HEK293 (cell line): ENCODE measurements around the gene STK11.

Experiments
- CTCF ChIA-PET: fragments of 350-600 bp; formaldehyde crosslinking; extraction: SDS; loops from one replicate; lab custom pipeline; 2021; ENCODE audit warnings: antibody characterized with exemption; lab: Yijun Ruan, JAX
- POLR2A ChIA-PET: fragments of 300-600 bp; formaldehyde crosslinking; extraction: SDS; loops from one replicate; lab custom pipeline; 2020; ENCODE audit warnings: antibody characterized with exemption, inconsistent platforms; lab: Yijun Ruan, JAX
- H3K27ac ChIP-seq: fragments of 200-500 bp; sonication (Bioruptor generic); 2 replicates; pipeline ENCODE4 v1.5.1; 2014; ENCODE audit warnings: low read depth, low read length, control low read depth, inconsistent platforms; ENCODE audit errors: extremely low read depth
- H3K36me3 ChIP-seq, 2 experiments: fragments of 200-500 bp in 1 of 2; sonication (Bioruptor generic) in 1 of 2; 1 replicate in 1 of 2; 2 replicates in 1 of 2; pipeline ENCODE4 v1.5.1; 2014 to 2017; ENCODE audit warnings: inconsistent platforms in 2 of 2, low read length in 2 of 2; ENCODE audit not compliant: control insufficient read depth in 2 of 2, insufficient read depth in 1 of 2
- H3K4me1 ChIP-seq: fragments of 200-500 bp; sonication (Bioruptor generic); 2 replicates; pipeline ENCODE4 v1.5.1; 2014; ENCODE audit warnings: mild to moderate bottlenecking, low read length, inconsistent platforms; ENCODE audit not compliant: control insufficient read depth, insufficient read depth
- H3K4me3 ChIP-seq: 2 replicates; pipeline ENCODE4 v1.5.1; 2011; ENCODE audit warnings: low read depth, mild to moderate bottlenecking, control low read depth, low read length, moderate library complexity
- H3K9me3 ChIP-seq: fragments of 200-500 bp; sonication (Bioruptor generic); 2 replicates; pipeline ENCODE4 v1.5.1; 2014; ENCODE audit warnings: low read depth, low read length, inconsistent platforms; ENCODE audit not compliant: control insufficient read depth, insufficient read depth
- MYNN ChIP-seq: fragments of 450-650 bp; formaldehyde crosslinking; IDR thresholded peaks from 2 replicates; pipeline ENCODE4 v1.5.1; 2016; ENCODE audit warnings: missing biosample characterization, missing genetic modification characterization, borderline replicate concordance
- RBAK ChIP-seq: fragments of 450-650 bp; formaldehyde crosslinking; IDR thresholded peaks from 2 replicates; pipeline ENCODE4 v1.5.1; 2016; ENCODE audit warnings: missing biosample characterization, missing genetic modification characterization
- SP7 ChIP-seq: fragments of 450-650 bp; formaldehyde crosslinking; IDR thresholded peaks from 2 replicates; pipeline ENCODE4 v1.5.1; 2016; ENCODE audit warnings: missing biosample characterization, missing genetic modification characterization
- TCF7L2 ChIP-seq: IDR thresholded peaks from 2 replicates; pipeline ENCODE4 v1.6.1; 2011; ENCODE audit warnings: low read depth, mild to moderate bottlenecking, inconsistent platforms, low read length, moderate library complexity, borderline replicate concordance
- ZBTB20 ChIP-seq: fragments of 450-650 bp; formaldehyde crosslinking; IDR thresholded peaks from 2 replicates; pipeline ENCODE4 v1.5.1; 2016; ENCODE audit warnings: missing biosample characterization, missing genetic modification characterization
- ZBTB21 ChIP-seq: fragments of 450-650 bp; formaldehyde crosslinking; IDR thresholded peaks from 2 replicates; pipeline ENCODE4 v1.5.1; 2017; ENCODE audit warnings: missing biosample characterization, missing genetic modification characterization
- ZFP37 ChIP-seq: fragments of 450-650 bp; formaldehyde crosslinking; IDR thresholded peaks from 2 replicates; pipeline ENCODE4 v1.5.1; 2016; ENCODE audit warnings: missing biosample characterization, missing genetic modification characterization
- ZIC2 ChIP-seq: fragments of 450-650 bp; formaldehyde crosslinking; IDR thresholded peaks from 2 replicates; pipeline ENCODE4 v1.5.1; 2016; ENCODE audit warnings: missing biosample characterization, missing genetic modification characterization
- ZNF211 ChIP-seq: fragments of 450-650 bp; formaldehyde crosslinking; IDR thresholded peaks from 2 replicates; pipeline ENCODE4 v1.5.1; 2016; ENCODE audit warnings: low read depth, missing biosample characterization, missing genetic modification characterization
- ZNF223 ChIP-seq: fragments of 450-650 bp; formaldehyde crosslinking; IDR thresholded peaks from 2 replicates; pipeline ENCODE4 v1.5.1; 2016; ENCODE audit warnings: missing biosample characterization, missing genetic modification characterization
- ZNF23 ChIP-seq: fragments of 450-650 bp; formaldehyde crosslinking; IDR thresholded peaks from 2 replicates; pipeline ENCODE4 v1.5.1; 2016; ENCODE audit warnings: missing biosample characterization, missing genetic modification characterization, borderline replicate concordance
- ZNF335 ChIP-seq: fragments of 450-650 bp; formaldehyde crosslinking; conservative IDR thresholded peaks from 2 replicates; pipeline ENCODE4 v1.5.1; 2016; ENCODE audit warnings: missing biosample characterization, missing genetic modification characterization
- ZNF350 ChIP-seq: fragments of 450-650 bp; formaldehyde crosslinking; IDR thresholded peaks from 2 replicates; pipeline ENCODE4 v1.5.0; 2017; ENCODE audit warnings: missing biosample characterization, mild to moderate bottlenecking, missing genetic modification characterization
- ZNF354C ChIP-seq: fragments of 450-650 bp; formaldehyde crosslinking; IDR thresholded peaks from 2 replicates; pipeline ENCODE4 v1.5.1; 2016; ENCODE audit warnings: missing biosample characterization, missing genetic modification characterization, low read depth, borderline replicate concordance
- ZNF37A ChIP-seq: fragments of 450-650 bp; IDR thresholded peaks from 2 replicates; pipeline ENCODE4 v1.5.1; 2018; ENCODE audit warnings: missing biosample characterization, missing genetic modification characterization
- ZNF510 ChIP-seq: fragments of 450-650 bp; formaldehyde crosslinking; IDR thresholded peaks from 2 replicates; pipeline ENCODE4 v1.5.1; 2018; ENCODE audit warnings: mild to moderate bottlenecking, missing genetic modification characterization, missing biosample characterization; ENCODE audit not compliant: insufficient replicate concordance
- ZNF544 ChIP-seq: fragments of 450-650 bp; formaldehyde crosslinking; IDR thresholded peaks from 2 replicates; pipeline ENCODE4 v1.5.0; 2017; ENCODE audit warnings: missing biosample characterization, missing genetic modification characterization
- ZNF585B ChIP-seq: fragments of 450-650 bp; formaldehyde crosslinking; IDR thresholded peaks from 2 replicates; pipeline ENCODE4 v1.5.1; 2016; ENCODE audit warnings: missing biosample characterization, missing genetic modification characterization
- ZNF600 ChIP-seq: fragments of 450-650 bp; formaldehyde crosslinking; IDR thresholded peaks from 2 replicates; pipeline ENCODE4 v1.5.1; 2016; ENCODE audit warnings: missing biosample characterization, missing genetic modification characterization
- ZNF777 ChIP-seq: fragments of 450-650 bp; formaldehyde crosslinking; IDR thresholded peaks from 2 replicates; pipeline ENCODE4 v1.5.1; 2017; ENCODE audit warnings: missing biosample characterization, missing genetic modification characterization, borderline replicate concordance
- TF ChIP-seq, protein P1 (sequence below): sonication (generic); formaldehyde crosslinking; IDR thresholded peaks from 2 replicates; pipeline ENCODE4 v1.8.1; 2022; ENCODE audit warnings: mild to moderate bottlenecking, moderate library complexity, missing genetic modification reagents

Gene STK11

DNA sequence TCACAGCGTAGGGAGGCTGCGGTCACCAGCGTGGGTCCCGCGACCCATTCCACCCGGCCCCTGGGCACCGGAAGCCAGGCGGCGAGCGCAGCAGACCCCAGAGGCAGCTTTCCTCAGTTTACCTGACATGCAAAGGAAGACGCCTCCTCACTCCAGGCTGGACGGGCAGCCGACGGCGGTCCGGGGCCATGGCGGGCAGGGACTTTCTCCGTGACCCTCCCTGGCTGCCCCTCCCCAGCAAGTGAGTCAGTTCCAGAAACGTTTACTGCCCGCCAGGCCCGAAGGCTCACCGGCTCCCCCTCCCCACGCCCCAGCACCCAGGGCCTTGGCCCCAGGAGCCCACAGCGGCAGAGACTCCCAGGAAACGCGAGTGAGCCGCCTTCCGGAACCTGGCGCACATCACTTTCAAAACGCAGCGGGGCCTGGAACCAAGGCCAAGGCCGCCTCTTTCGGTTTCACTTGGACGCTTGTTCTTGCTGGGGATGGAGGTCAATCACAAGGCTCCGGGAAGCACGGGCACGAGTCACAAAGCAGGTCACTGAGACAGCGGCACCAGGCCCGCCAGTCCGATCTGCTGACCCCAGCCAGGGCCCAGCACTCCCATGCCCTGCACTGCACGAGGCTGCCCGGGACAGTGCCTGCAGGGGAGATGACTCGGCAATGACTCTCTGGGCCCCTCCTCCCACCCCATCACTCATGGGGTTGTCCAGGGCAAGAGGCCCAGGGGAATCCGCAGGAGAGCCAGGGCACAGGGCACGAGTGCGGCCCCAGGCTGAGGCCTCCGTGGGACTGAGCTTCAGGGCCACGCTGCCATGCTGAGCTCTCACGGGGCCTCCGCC lies 36.8 kb upstream of the STK11 start:
- CTCF ChIA-PET: interaction anchor here (0.7 kb wide), 1 partner anchor 8 kb away, joined by 3 read pairs; no protein-coding TSS in a partner anchor
- H3K27ac ChIP-seq: no peak overlapping the region
- no peak overlapping the region for H3K4me3 ChIP-seq
- H3K9me3 ChIP-seq: no peaks in the 10 kb centered on the region
- H3K4me1 ChIP-seq: peaks cover 4% of the 10 kb centered on the region
- peaks cover 0 to 9% of the 10 kb centered on the region in 2 experiments; a peak in 1 of 3 replicates for H3K36me3 ChIP-seq
- no peak for TF ChIP-seq ZNF510 (tag by site-specific recombination)
- no peak for TF ChIP-seq MYNN (tag by site-specific recombination)
- TF ChIP-seq TCF7L2: no peak
- peak; percentile 56 for TF ChIP-seq ZNF335 (tag by site-specific recombination)
- TF ChIP-seq ZNF37A (tag by site-specific recombination): no peak
- no peak for TF ChIP-seq ZBTB20 (tag by site-specific recombination)
- TF ChIP-seq, protein P1, sequence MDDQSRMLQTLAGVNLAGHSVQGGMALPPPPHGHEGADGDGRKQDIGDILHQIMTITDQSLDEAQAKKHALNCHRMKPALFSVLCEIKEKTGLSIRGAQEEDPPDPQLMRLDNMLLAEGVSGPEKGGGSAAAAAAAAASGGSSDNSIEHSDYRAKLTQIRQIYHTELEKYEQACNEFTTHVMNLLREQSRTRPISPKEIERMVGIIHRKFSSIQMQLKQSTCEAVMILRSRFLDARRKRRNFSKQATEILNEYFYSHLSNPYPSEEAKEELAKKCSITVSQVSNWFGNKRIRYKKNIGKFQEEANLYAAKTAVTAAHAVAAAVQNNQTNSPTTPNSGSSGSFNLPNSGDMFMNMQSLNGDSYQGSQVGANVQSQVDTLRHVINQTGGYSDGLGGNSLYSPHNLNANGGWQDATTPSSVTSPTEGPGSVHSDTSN (CRISPR knock-in tag): no peak
- TF ChIP-seq RBAK (tag by site-specific recombination): no peak
- no peak for TF ChIP-seq ZNF544 (tag by site-specific recombination)
- no peak for TF ChIP-seq ZNF223
- TF ChIP-seq SP7 (tag by site-specific recombination): no peak
- no peak for TF ChIP-seq ZNF585B (tag by site-specific recombination)
- 0 out of 2 replicates have a peak, but pooled peaks have one; percentile 29 for TF ChIP-seq ZNF600 (tag by site-specific recombination)
- no peak for TF ChIP-seq ZFP37 (tag by site-specific recombination)
- TF ChIP-seq ZNF211 (tag by site-specific recombination): no peak
- TF ChIP-seq ZNF777 (tag by site-specific recombination): no peak
- TF ChIP-seq ZIC2 (tag by site-specific recombination): peak; percentile 76
- POLR2A ChIA-PET: no interaction called here

- H3K4me1 ChIP-seq: peaks cover 4% of the 10 kb centered on the region
- peaks cover 0 to 9% of the 10 kb centered on the region in 2 experiments; a peak in 1 of 3 replicates for H3K36me3 ChIP-seq
- TF ChIP-seq ZNF23: no peak
- TF ChIP-seq ZIC2 (tag by site-specific recombination): peak; percentile 14; the same call in 1 of the 2 replicates
- no peak for TF ChIP-seq ZNF354C (tag by site-specific recombination)
- TF ChIP-seq ZNF350 (tag by site-specific recombination): no peak
- no peak for TF ChIP-seq ZBTB21 (tag by site-specific recombination)
- H3K27ac ChIP-seq: 0 out of 2 replicates have a peak overlapping the region, but pooled peaks have one; percentile 7
- no peak overlapping the region for H3K4me3 ChIP-seq
- ChIA-PET POLR2A (no interaction called here), CTCF (interaction anchor here (0.7 kb wide), 1 partner anchor 9 kb away, joined by 3 read pairs; no protein-coding TSS in a partner anchor)
- no peaks in the 10 kb centered on the region for H3K9me3 ChIP-seq
Observed at GRCh38 chr19:1169411-1169791, 36.2 kb upstream of the STK11 start.
